Measurements from ENCODE around the gene LRP1.

LRP1 gene

DNA sequence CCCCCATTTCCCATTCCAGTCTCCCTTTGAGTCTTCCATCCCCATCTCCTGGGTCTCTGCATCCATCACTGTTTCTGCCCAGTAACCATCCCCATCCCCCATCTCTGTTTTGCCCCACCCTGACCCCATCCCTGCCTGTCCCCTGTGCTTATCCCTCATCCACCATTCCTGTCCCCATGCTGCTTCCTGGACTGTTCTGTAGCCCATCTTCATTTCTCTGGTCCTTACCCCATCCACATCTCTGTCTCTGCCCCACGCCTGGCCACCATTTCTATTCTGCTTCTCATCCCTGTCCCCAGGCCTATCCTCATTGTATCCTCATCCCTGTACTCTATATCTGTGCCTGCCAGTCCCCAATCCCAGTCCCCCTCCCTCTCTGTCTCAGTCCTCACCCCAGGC, 92.5 kb downstream of the LRP1 start:
- TF ChIP-seq CTCF (IDR thresholded peaks at IDR 0.05; ENCODE audit: borderline replicate concordance, insufficient read depth, low read depth, low read length) = no peak
- H3K4me3 ChIP-seq (ENCODE audit: low read depth, low read length) = no peak overlapping the region

- H3K4me3 ChIP-seq (ENCODE audit: low read depth, low read length) = no peak overlapping the region
- no peak for TF ChIP-seq CTCF (IDR thresholded peaks at IDR 0.05; ENCODE audit: borderline replicate concordance, insufficient read depth, low read depth, low read length)
Measured at GRCh38 chr12:57221169-57221917, 93.1 kb downstream of the LRP1 start.

GRCh38 chr12:57222286-57223190, 94.3 kb downstream of the LRP1 start:
- H3K4me3 ChIP-seq (ENCODE audit: low read depth, low read length) = no peak overlapping the region
- no peak for TF ChIP-seq CTCF (IDR thresholded peaks at IDR 0.05; ENCODE audit: borderline replicate concordance, insufficient read depth, low read depth, low read length)

DNA sequence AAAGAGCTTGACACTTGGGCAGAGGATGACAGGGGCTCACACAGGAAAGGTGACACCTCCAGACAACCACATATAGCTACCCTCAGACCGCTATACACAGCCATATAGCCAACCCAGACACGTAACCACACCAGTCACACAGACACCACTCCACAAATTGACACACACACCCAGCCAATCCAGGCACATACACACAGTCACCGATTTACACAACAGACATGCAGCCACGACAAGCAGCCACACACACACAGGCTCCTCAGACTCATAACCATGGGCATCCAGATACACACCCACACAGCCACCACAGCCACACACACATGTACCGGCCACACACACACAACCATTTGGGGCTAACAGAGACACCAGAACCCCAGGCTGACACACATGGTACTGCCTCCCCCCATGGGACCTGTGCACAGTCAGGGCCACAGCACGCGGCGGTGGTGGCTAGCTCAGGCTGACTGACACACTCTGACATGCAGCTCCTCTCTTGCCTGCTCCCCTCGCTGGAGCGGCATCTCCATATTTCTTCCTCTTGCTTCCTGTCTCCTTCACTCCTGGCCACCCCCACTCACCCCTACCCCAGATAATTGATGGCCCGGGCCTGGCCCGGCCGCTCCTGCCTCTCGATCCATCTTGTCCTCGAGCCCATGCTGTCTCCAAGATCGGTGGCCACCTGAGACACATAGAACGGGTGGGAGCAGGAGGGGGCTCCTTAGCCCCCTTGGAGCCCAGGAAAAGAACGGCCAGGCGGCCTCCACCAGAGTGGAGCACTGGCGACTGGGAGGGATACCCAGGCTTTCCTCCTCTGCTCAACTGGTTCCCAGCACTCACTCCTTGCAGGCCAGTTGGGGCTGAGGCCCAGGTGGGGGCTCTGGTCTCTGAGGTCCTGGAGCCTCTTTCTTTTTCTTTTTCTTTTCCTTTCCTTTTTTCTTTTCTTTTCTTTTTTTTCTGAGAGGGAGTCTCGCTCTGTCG, 95.2 kb downstream of the LRP1 start:
- no peak for TF ChIP-seq CTCF (IDR thresholded peaks at IDR 0.05; ENCODE audit: borderline replicate concordance, insufficient read depth, low read depth, low read length)
- no peak overlapping the region for H3K4me3 ChIP-seq (ENCODE audit: low read depth, low read length)

DNA sequence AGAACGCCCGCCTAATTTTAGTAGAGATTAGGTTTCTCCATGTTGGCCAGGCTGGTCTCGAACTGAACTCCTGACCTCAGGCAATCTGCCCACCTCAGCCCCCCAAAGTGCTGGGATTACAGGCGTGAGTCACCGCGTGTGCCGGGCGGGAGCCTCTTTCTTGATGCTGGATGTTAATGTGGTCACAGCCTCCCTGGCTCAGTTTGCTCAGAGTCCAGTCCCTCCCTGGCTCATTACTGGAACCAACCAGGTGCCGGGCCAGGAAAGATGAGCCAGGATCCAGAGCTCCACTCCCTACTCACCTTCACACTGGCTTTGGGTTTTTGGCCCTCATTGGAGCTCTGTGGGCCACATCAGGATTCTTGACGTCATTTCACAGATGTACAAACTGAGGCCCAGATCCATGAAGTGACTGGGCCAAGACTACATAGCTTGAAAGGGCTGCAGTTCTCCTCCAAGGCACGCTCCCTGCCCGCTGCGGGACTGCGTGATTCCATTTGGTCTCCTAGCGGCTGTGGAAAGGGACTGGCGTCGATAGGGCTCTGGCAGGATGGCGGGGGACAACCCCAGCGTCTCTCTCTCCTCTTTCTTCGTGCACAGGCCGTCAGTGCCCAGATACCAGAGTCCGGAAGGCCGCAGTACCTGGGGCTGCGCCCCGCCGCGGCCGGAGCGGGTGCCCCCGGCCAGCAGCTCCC, 96.1 kb downstream of the LRP1 start:
- TF ChIP-seq CTCF (IDR thresholded peaks at IDR 0.05; ENCODE audit: borderline replicate concordance, insufficient read depth, low read depth, low read length) = no peak
- H3K4me3 ChIP-seq (ENCODE audit: low read depth, low read length) = no peak overlapping the region

GRCh38 chr12:57224973-57225679, 96.8 kb downstream of the LRP1 start:
- H3K4me3 ChIP-seq (ENCODE audit: low read depth, low read length) = no peak overlapping the region
- TF ChIP-seq CTCF (IDR thresholded peaks at IDR 0.05; ENCODE audit: borderline replicate concordance, insufficient read depth, low read depth, low read length) = peak; percentile 81

Measured in GM12875 (cell line).